NCI-H2107 (cell line): ENCODE results near the gene MBOAT1.
"Not testable (repeated sequence)": the region's sequence is repeated elsewhere in the genome, so short reads cannot be mapped to it uniquely, and the experiment has no call there.

ENCODE experiments used
- DNase-seq: peaks from one replicate; lab custom pipeline; 2025; lab: John Stamatoyannopoulos, UW

The MBOAT1 gene, protein sequence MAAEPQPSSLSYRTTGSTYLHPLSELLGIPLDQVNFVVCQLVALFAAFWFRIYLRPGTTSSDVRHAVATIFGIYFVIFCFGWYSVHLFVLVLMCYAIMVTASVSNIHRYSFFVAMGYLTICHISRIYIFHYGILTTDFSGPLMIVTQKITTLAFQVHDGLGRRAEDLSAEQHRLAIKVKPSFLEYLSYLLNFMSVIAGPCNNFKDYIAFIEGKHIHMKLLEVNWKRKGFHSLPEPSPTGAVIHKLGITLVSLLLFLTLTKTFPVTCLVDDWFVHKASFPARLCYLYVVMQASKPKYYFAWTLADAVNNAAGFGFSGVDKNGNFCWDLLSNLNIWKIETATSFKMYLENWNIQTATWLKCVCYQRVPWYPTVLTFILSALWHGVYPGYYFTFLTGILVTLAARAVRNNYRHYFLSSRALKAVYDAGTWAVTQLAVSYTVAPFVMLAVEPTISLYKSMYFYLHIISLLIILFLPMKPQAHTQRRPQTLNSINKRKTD

DNA sequence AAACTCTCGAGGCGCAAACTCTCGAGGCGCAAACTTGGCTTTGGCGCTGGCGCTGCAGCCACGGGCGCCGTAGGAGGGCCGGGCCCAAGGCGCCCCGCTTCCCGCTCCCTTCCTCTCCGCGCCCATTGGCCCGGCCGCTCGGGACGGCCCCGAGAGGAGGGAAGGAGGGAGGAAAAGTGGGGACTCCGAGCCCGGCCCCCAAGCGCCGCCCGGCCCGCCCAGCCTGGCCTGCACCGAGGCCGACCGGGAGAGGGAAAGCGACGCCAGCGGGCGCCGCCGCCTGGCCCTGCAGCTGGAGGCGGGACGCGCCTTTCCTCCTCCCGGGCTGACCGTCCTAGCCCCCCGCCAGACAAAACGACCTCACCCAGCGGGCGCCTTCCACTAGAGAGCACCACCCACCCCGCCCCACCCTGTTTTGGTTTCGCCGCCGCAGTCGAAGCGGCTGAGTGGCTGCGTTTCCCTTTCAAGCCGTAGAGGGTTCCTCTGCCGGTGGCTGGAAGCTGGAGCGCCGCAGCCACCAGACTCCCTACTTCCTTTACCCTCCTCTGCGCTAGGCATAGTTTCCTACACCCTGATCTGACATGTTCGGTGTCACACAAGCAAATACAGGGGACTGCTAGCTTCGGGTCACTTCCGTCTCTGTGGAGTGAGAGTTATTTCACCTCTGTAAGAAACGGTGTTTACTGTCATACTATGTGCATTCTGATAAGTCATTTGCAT is at the start of gene MBOAT1:
Gene MBOAT1, minus strand, starts transcription at position 78 of the 720 bp plus-strand sequence. CDS start 235 bp downstream, outside the sequence.
- DNase-seq: peak; percentile 56

DNA sequence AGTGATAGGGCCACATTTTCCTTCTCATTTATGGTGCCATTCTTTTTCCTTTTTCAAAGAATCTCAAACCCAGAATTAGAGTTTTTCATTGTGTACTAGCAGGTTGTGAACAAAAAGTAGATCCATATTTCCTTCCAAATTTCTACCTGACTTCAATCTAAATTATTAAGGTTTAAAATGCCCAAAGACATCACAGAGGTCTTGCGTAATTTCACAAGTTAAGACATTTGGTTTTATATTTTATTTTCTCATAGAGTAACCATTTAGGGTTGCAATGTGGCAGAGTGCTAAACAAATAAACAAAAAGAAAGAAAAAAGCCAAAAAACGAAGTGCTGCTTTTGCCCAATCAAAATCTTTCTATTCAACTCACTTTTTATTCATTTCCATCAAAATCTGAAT is 49.4 kb upstream of the MBOAT1 start:
- DNase-seq: no peak

DNA sequence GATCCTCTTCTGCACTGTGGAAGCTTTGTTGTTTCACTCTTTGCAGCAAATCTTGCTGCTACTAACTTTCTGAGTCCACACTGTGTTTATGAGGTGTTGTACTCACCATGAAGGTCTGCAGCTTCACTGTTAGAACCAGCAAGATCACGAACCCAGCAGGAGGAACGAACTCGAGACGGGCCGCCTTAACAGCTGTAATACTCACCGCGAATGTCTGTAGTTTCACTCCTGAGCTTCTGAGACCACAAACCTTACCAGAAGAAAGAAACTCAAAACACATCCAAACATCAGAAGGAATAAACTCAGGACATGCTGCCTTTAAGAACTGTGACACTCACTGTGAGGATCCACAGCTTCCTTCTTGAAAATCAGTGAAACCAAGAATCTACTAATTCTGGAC is 48.1 kb upstream of the MBOAT1 start:
- no peak for DNase-seq

DNA sequence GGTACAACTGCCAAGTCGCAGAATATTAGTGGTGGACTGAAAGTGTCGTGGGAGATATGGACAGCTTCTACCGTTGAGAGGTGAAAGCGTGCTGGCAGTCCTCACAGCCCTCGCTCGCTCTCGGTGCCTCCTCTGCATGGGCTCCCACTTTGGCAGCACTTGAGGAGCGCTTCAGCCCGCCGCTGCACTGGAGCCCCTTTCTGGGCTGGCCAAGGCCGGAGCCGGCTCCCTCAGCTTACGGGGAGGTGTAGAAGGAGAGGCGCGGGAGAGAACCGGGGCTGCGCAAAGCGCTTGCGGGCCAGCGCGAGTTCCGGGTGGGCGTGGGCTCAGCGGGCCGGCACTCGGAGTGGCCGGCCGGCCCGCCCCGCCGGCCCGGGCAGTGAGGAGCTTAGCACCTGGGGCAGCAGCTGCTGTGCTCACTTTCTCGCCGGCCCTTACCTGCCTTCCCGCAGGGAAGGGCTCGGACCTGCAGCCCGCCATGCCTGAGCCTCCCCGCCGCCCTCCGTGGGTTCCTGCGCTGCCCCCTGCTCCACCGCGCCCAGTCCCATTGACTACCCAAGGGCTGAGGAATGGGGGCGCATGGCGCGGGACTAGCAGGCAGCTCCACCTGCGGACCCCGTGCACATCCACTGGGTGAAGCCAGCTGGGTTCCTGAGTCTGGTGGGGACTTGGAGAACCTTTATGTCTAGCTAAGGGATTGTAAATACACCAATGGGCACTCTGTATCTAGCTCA is 47.2 kb upstream of the MBOAT1 start:
- no peak for DNase-seq

DNA sequence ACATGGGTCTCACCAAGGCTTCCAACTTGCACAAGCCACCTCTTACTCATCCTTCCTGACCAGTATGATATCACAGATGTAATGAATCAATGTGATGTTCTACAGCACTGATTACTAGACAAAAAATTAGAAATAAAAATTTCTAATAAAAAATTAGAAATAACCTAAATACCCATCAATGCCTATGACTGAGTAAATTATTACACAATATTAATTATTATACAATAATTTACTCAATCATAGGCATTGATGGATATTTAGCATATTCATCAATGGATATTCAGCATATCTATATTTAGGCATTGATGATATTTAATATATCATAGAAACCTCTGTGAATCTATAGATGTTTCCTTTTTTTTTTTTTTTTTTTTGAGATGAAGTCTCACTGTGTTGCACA is 43.2 kb upstream of the MBOAT1 start:
- DNase-seq: no peak

DNA sequence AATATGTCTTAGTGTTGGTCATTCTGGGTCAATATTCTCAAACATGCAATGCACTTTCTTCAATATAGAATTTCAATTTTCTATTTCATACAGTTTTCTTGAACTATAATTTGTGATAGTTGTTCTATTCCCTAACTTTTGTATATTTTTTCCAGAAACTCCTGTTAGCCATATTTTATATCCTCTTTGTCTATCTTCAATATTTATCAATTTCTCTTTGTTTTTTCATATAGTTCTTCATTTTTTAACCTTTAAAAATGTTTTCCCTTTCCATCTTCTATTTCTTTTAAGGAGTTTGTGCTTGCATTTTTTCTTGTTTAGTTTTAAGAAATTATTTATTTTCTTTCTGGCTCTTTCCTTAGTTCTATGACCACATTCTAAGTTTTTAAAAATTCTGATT is 42.0 kb upstream of the MBOAT1 start:
- no peak for DNase-seq

DNA sequence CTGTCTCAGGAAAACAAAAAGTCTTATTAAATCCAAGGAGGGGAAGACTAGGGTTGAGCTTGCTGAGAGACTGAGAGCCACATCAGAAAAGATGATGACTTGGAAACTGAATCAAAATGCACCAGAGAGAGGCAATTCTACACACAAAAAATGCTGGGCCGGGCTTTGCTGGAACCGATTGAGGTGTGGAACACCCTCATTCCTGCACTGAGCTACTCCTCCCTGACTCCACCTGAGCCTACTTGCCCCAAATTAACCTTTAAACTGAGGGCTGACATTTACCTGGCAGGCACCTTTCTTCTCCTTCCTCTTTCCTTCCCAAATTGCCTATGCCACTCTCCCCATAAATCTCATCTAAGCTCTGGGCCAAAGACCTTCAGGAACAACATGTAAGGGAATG is 40.8 kb upstream of the MBOAT1 start:
- DNase-seq: no peak

DNA sequence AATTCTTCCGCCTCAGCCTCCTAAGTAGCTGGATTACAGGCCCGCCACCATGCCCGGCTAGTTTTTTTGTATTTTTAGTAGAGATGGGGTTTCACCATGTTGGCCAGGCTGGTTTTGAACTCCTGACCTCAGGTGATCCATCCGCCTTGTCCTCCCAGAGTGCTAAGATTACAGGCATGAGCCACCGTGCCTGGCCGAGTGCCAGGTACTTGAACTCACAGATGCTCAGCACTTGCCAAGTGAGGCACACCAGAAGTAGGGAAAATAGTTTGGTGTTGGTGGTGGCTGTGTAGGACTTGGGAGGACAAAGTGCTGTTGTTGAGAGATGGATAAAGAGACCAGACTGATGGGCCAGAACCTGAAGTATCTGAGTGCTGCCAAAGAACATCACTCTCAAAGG is 40.0 kb upstream of the MBOAT1 start:
- no peak for DNase-seq

DNA sequence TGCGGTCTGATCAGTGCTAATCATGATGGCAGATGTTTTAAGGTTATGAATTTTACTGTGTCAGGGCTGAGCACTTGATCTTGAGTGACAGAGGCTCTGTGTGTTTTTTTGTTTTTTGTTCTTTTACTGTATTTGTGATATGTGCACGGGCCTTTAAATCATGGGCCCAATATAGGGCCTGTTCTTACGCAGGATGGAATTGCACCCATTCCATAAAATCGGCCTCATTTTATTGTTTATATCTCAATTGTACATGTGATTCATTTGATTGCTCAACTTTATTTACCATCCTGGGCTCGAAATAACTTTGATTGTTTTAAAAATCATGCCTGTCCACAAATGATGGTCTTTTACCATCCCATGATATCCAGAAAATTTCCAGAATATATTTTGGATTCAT is 39.3 kb upstream of the MBOAT1 start:
- DNase-seq: no peak

DNA sequence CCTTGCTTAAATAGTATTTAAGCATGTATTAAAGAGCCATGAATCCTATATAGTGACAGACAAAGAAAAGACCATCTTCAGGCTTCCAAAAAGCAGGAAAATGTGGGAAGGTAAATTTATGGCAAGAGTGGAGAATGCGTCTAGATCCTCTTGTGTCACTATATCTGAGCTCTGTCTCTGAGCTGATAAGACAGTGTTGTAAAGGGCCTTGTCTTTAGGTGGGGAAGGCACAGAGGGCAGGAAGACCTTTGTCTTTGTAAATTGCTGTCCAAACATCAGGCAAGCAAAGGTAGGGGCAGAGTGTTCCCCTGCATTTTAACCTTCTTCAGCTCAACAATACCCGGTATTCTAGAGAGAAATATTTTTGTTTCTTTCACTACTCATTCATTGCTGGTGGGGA is 33.9 kb upstream of the MBOAT1 start:
- DNase-seq: no peak

DNA sequence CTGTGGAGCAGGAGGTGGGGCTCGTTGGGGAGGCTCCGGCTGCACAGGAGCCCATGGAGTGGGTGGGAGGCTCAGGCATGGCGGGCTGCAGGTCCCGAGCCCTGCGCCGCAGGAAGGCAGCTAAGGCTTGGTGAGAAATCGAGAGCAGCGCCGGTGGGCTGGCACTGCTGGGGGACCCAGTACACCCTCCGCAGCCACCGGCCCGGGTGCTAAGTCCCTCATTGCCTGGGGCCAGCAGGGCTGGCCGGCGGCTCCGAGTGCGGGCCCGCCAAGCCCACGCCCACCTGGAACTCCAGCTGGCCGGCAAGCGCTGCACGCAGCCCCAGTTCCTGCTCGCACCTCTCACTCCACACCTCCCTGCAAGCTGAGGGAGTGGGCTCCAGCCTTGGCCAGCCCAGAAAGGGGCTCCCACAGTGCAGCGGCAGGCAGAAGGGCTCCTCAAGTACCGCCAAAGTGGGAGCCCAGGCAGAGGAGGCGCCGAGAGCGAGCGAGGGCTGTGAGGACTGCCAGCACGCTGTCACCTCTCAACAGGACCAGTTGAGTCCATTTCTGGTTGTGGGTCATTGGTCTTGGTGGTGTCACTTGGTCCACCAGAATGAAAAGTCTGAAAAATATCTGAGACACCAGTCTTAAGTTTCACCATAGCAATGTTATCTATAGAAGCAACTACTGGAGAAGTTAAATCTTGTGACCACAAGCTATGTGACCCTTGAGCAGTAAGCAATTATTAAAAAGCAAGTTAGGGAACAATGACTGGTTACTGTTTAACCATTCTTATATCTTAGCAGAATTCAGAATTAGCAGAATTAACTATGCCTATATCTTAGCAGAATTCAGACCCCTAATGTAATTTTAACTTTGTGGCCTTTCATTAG is 32.8 kb upstream of the MBOAT1 start:
- not testable (repeated sequence) for DNase-seq

DNA sequence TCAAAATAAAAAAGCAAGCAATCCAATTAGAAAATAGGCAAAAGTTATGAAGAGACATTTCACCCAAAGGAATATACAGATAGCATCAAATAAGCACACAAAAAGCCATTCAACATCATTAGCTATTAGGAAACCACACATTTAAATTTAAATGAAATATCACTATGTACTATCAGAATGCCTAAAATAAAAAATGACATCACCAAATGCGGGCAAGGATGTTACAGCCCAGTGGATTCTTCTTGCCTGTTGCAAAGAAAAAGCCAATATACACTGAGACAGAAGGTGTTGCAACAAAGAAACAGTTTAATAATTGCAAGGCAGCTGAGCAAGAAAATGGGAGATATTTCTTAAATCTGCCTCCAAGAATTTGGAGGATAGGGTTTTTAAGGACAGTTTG is 31.0 kb upstream of the MBOAT1 start:
- no peak for DNase-seq

DNA sequence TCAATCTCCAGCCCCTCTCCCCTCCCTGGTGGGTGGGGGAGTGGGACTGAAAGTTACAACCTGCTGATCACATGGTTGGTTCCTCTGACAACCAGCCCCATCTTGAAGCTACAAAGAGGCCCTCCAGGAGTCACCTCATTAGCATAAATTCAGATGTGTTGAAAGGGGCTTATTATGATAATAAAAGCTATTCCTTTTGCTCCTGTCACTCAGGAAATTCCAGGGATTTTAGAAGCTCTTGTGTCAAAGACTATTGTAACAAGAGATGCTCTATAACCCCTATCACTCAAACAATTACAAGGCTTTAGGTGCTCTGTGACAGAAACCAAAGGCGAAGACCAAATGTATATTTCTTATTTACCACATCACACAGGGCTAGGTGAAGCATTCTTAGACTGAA is 30.1 kb upstream of the MBOAT1 start:
- no peak for DNase-seq

DNA sequence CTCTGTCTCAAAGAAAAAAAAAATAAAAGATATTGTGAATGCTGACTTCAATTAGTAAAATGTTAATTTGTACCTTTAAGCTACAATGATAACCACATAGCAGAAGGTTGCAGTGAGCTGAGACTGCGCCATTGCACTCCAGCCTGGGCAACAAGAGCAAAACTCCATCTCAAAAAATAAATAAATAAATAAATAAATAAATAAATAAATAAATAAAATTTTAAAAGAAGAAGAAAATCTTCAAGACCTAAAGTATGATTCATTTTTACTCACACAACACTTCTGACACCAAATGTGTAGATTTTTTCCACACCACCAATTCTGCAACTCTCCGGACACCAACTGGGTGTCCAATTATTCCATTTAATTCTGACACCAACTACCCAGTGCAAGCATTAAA is 28.8 kb upstream of the MBOAT1 start:
- no peak for DNase-seq

DNA sequence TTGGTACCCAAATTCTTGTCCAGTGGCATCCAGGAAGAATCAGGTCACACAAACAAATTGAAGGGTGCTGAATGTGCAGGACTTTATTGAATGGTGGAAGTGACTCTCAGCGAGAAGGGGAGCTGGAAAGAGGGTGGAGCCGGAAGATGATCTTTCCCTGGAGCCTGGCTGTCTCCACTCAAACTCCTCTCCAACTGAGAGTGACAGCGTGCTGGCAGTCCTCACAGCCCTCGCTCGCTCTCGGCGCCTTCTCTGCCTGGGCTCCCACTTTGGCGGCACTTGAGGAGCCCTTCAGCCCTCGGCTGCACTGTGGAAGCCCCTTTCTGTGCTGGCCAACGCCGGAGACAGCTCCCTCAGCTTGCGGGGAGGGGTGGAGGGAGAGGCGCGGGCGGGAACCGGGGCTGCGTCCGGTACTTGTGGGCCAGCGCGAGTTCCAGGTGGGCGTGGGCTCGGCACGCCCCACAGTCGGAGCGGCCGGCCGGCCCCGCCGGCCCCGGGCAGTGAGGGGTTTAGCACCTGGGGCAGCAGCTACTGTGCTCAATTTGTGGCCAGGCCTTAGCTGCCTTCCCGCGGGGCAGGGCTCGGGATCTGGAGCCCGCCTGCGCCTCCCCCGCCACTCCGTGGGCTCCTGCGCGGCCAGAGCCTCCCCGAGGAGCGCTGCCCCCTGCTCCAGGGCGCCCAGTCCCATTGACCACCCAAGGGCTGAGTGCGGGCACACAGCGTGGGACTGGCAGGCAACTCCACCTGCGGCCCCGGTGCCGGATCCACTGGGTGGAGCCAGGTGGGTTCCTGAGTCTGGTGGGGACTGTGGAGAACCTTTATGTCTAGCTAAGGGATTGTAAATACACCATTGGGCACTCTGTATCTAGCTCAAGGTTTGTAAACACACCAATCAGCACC is 26.7 kb upstream of the MBOAT1 start:
- no peak for DNase-seq

DNA sequence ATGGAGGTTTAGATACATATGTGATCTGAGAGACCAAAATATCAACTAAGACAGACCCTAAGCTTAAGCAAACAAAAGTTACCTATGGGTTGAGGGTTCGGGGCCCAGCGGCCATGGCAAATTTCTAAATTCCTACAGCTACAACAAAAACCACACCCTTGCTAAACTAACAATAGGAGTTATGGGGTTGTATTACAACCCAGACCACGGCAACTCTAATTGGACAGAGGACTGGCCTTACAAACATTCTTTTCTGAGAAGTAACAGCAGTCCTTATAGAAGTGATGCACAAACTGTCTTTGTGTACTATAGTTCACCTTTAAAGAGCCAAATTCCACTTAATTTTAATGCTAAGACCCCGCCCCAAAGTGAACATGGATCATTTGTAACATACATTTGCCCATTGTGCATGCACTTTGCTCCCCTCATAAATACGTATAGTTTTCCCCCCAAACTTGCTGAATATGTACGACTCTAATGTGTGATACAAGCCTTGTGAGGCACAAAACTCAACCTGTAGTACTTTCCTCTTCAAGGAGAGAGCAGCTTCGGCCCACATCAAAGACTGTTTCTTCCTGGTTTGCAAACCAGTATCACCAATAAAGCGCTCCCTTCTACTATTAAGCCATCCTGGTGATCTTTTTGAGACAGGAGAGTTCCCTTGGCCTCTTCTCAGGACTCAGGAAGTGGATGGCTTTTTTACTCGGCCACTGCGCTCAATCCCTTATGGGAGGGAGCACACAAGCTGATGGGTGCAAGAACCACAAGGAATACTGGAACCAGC is 25.6 kb upstream of the MBOAT1 start:
- no peak for DNase-seq

DNA sequence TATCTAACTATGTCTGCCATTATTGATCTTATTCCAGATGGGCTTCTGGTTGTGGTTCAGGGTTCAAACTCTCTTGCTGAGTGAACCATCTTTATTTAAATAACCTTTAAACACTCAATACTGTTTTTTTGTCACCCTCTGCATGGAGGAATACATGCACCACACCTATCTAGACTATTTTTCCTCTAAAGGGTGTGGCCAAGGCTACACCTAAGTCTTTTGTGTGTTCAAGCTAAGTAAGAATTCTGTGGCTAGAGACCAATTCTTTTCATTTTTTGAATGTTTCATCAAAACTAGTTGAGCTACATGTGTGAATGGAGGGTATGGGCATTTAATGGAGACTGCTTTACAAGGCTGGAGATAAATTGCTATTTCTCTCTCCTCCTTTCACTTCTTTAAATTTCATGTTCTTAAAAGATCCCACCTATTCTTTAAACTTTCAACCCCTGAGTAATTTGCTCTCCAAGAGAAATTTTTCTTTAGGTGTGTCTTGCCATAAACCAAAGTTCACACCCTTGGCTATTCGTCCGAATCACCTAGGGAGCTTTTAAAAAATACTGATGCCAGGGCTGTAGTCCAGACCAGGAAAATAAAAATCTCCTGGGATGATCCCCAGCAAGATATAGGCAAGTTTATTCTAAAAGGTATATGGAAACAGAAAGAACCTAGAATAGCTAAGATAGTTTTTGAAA is 24.8 kb upstream of the MBOAT1 start:
- no peak for DNase-seq

DNA sequence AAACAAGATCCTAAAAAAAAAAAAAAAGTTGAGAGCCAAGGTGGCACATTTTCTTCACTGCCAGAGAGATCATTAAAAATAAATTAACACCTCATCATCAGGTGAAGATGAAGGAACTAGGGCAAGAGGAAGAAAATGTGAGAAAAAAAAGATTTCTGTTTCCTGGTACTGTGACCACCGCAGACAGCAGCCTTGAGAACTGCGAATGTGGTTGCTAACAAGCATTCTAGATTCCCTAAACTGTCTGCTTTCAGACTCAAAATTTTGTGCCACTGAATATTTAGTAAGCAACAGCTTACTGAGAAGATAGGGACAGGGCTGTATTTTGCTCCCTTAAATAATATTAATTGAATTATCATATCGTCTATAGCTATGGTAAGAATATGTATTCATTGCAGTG is 24.1 kb upstream of the MBOAT1 start:
- no peak for DNase-seq

DNA sequence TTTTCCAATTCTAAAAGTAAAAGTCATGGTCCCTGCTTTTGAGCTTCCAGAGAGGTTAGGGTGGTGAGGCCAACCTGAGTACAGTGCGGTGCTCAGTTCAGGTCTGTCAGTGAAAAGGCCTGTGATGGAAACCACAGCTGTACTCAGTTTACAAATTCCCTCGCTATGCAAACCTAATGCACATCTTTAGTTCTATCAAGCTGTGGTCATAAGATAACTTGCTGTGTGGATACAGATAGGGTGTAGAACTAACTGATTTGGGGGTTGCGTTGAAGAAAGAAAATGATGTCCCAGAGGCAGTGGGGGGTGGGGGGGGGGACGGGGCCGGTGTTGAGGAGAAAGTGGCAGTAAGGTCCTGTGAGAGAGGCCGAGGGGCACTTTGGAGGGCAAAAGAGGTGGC is 22.8 kb upstream of the MBOAT1 start:
- DNase-seq: no peak
